H1 (cell line): Measurements from ENCODE around the gene PPP2R5B. TPM values are rescaled to one million over a fixed set of nuclear protein-coding genes. Genes with fewer than 3 reads are reported as not detected.

Experiments used
- BACH1 ChIP-seq: IDR thresholded peaks from 2 replicates; pipeline ENCODE4 v1.6.1; 2012; ENCODE audit warnings: low read length, improper control_type of control experiment
- BRCA1 ChIP-seq: IDR thresholded peaks from 2 replicates; pipeline ENCODE4 v1.6.1; 2012; ENCODE audit warnings: low read depth, low read length, improper control_type of control experiment
- CBX5 ChIP-seq: fragments of 300-800, 300-1000 bp; sonication (generic); IDR thresholded peaks from 2 replicates; pipeline ENCODE4 v1.7.1; 2016; ENCODE audit warnings: antibody characterized with exemption, low read length, low read depth
- CHD1 ChIP-seq: IDR thresholded peaks from 2 replicates; pipeline ENCODE4 v1.6.1; 2012; ENCODE audit warnings: low read depth, low read length, improper control_type of control experiment
- CHD2 ChIP-seq: IDR thresholded peaks from 2 replicates; pipeline ENCODE4 v1.6.1; 2012; ENCODE audit warnings: low read length, improper control_type of control experiment
- CTBP2 ChIP-seq: IDR thresholded peaks from 2 replicates; pipeline ENCODE4 v1.7.0; 2011; ENCODE audit warnings: borderline replicate concordance, mild to moderate bottlenecking, moderate library complexity, mixed read lengths, low read length; ENCODE audit not compliant: insufficient read depth, insufficient read length
- EGR1 ChIP-seq: IDR thresholded peaks from 2 replicates; pipeline ENCODE4 v1.6.1; 2011; ENCODE audit warnings: low read depth, low read length, borderline replicate concordance
- EZH2 ChIP-seq: fragments of 200-600 bp; sonication (generic); IDR thresholded peaks from 2 replicates; pipeline ENCODE4 v1.7.1; 2012; ENCODE audit warnings: low read depth, mild to moderate bottlenecking, moderate library complexity, low read length, inconsistent platforms; ENCODE audit not compliant: severe bottlenecking
- FOSL1 ChIP-seq: IDR thresholded peaks from 2 replicates; pipeline ENCODE4 v1.6.1; 2011; ENCODE audit warnings: mild to moderate bottlenecking, low read depth, low read length, moderate library complexity; ENCODE audit not compliant: insufficient read depth
- HDAC2 ChIP-seq, 2 experiments: fragments of 300-600 bp in 1 of 2; sonication (generic) in 1 of 2; IDR thresholded peaks; 2 replicates each; pipeline ENCODE4 v1.6.1; 2011 to 2012; ENCODE audit warnings: low read depth in 2 of 2, low read length in 2 of 2, mild to moderate bottlenecking in 2 of 2, moderate library complexity in 2 of 2, borderline replicate concordance in 1 of 2, inconsistent platforms in 1 of 2
- KDM5A ChIP-seq: fragments of 200-600 bp; IDR thresholded peaks from 2 replicates; pipeline ENCODE4 v1.7.1; 2012; ENCODE audit warnings: mild to moderate bottlenecking, low read length, inconsistent platforms, mixed read lengths
- NRF1 ChIP-seq: IDR thresholded peaks from 2 replicates; pipeline ENCODE4 v1.6.1; 2011; ENCODE audit warnings: mild to moderate bottlenecking, low read depth, low read length, improper control_type of control experiment
- RAD21 ChIP-seq, 2 experiments: IDR thresholded peaks in 1 of 2; conservative IDR thresholded peaks in 1 of 2; 2 replicates each; pipeline ENCODE4 v1.6.1; 2011; ENCODE audit warnings: low read depth in 2 of 2, low read length in 2 of 2, improper control_type of control experiment in 1 of 2, inconsistent platforms in 1 of 2, mild to moderate bottlenecking in 1 of 2, moderate library complexity in 1 of 2
- RBBP5 ChIP-seq: IDR thresholded peaks from 2 replicates; pipeline ENCODE4 v1.7.1; 2012; ENCODE audit warnings: low read depth, mild to moderate bottlenecking, inconsistent platforms, low read length, moderate library complexity, borderline replicate concordance
- RFX5 ChIP-seq: IDR thresholded peaks from 2 replicates; pipeline ENCODE4 v1.6.1; 2011; ENCODE audit warnings: low read depth, low read length, improper control_type of control experiment, borderline replicate concordance
- SAP30 ChIP-seq: fragments of 300-600 bp; sonication (generic); IDR thresholded peaks from 2 replicates; pipeline ENCODE4 v1.7.1; 2012; ENCODE audit warnings: low read length, moderate library complexity, mild to moderate bottlenecking, inconsistent platforms; ENCODE audit not compliant: insufficient read depth, insufficient replicate concordance
- SIX5 ChIP-seq: IDR thresholded peaks from 2 replicates; pipeline ENCODE4 v1.6.1; 2011; ENCODE audit warnings: mild to moderate bottlenecking, low read depth, low read length
- SP1 ChIP-seq: IDR thresholded peaks from 2 replicates; pipeline ENCODE4 v1.6.1; 2011; ENCODE audit warnings: low read depth, low read length
- SP4 ChIP-seq: IDR thresholded peaks from 2 replicates; pipeline ENCODE4 v1.6.1; 2012; ENCODE audit warnings: low read length, inconsistent platforms
- TAF1 ChIP-seq: IDR thresholded peaks from 2 replicates; pipeline ENCODE4 v1.6.1; 2011; ENCODE audit warnings: mild to moderate bottlenecking, low read depth, low read length
- TCF12 ChIP-seq: IDR thresholded peaks from 2 replicates; pipeline ENCODE4 v1.6.1; 2011; ENCODE audit warnings: low read depth, mild to moderate bottlenecking, low read length
- polyA plus RNA-seq, 7 experiments: library from polyadenylated mRNA; depleted of rRNA in 3 of 7; stranded (reverse) in 5 of 7; unstranded in 2 of 7; fragments of >200 nt in 5 of 7; fragments of 200-250 nt in 2 of 7; gene quantifications; 1 replicate in 5 of 7; 2 replicates in 1 of 7; 4 replicates in 1 of 7; pipeline versions ENCODE4 v1.2.1 to v1.2.3, GENCODE V29; 2011 to 2013; ENCODE audit warnings: missing spikeins in 2 of 7, mixed read lengths in 2 of 7
- total RNA-seq: library from RNA; stranded (reverse); fragmentation: NEBNext Ultra II Directional; extraction: Animal tissue kit (Norgen Biotek cat#: 25700); gene quantifications from 2 replicates; pipeline ENCODE4 v1.2.1, GENCODE V29; 2021

PPP2R5B gene
- total and polyA plus RNA-seq, 2 of the 8 experiments (the other 6 are each of a cell fraction or from before 2014, with no cell fraction given) = 4.9 to 5.1 TPM

DNA sequence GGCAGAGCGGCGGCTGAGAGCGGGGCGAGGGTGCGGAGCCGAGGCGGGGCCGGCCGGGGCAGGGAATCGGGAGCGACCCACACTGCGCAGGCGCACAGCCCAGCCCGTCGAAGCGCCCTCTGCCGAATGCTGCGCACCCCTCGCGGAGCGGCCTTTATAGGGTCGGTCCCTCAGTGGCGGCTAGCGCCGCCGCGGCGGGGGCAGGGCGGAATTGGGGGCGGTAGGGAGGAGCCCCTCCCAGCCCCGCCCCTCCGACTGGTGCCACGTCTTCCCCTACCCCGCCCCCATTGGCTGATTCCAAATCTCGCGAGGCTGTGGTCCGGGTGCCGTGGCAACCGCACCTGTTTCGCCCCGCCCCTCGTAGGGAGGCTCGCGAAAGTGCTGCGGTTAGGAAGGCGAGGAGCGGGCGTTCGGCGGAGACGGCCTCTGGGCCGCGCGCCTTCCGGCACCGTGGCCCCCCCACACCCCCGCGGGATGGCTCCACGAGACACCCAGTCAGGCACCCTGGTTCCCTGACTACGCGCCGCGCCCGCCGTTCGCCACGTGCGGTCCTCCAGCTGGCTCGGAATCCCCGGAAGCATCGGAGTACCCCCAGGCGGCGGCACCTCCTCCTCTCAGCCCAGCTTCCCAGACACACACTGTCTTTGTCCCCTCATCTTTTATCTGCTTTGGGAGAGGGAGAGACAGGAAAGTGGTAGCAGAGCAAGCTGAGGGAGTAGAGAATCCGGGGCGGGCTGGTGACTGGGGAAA lies 45.8 kb upstream of the PPP2R5B start, which contains the start of gene EHD1 (continued):
- TF ChIP-seq SP4 = peak; percentile 80; the same call in 1 of the 2 replicates
- TF ChIP-seq CTBP2 = no peak
- TF ChIP-seq RBBP5 = 0 out of 2 replicates have a peak, but pooled peaks have one; percentile 15
- peak; percentile 79 for TF ChIP-seq NRF1
- no peak for TF ChIP-seq FOSL1
- peak; percentile 87 for TF ChIP-seq BRCA1
- 0 out of 4 replicates have a peak, but pooled peaks of 1 of the 2 experiments have one; percentile 24 for TF ChIP-seq RAD21 (IDR thresholded peaks at IDR 0.05 in 1 of 2, conservative IDR thresholded peaks at IDR 0.05 in 1 of 2; ENCODE audit: low read depth in 2 of 2, low read length in 2 of 2)
- TF ChIP-seq RFX5 = no peak
- TF ChIP-seq CHD1 = no peak
- TF ChIP-seq CBX5 = no peak
- TF ChIP-seq SAP30 = peak; percentile 45
- peak; percentile 97 for TF ChIP-seq TAF1
- TF ChIP-seq EGR1 = no peak
- no peak for TF ChIP-seq EZH2
- peak; percentile 73; the same call in 1 of the 2 replicates for TF ChIP-seq SP1
- TF ChIP-seq KDM5A = no peak
- peak; percentile 97 for TF ChIP-seq CHD2
- no peak for TF ChIP-seq SIX5
- TF ChIP-seq HDAC2 (IDR thresholded peaks at IDR 0.05; ENCODE audit: borderline replicate concordance in 1 of 2, low read depth in 2 of 2, low read length in 2 of 2) = no peak
- no peak for TF ChIP-seq BACH1
- TF ChIP-seq TCF12 = no peak
